MM.1S (cell line): ENCODE results near the gene SAMD5.

ENCODE experiments used
- DNase-seq: peaks from one replicate; pipeline ENCODE4 v3.0.0-alpha.2; 2015
- H2AFZ ChIP-seq: fragments of 300-600 bp; sonication (generic); 2 replicates; pipeline ENCODE4 v1.6.0; 2016; ENCODE audit warnings: antibody characterized with exemption, low read length
- H3F3A ChIP-seq: fragments of 300-600 bp; sonication (generic); 2 replicates; pipeline ENCODE4 v1.6.1; 2016; ENCODE audit warnings: mild to moderate bottlenecking, antibody characterized with exemption, low read length, moderate library complexity, mixed read lengths; ENCODE audit not compliant: insufficient read depth
- H3K27ac ChIP-seq: fragments of 300-600 bp; sonication (generic); 2 replicates; pipeline ENCODE4 v1.5.1; 2016; ENCODE audit warnings: mild to moderate bottlenecking, low read length
- H3K27me3 ChIP-seq: fragments of 300-600 bp; sonication (generic); replicated peaks from 2 replicates; pipeline ENCODE4 v1.6.0; 2016; ENCODE audit warnings: low read length; ENCODE audit not compliant: insufficient read depth
- H3K36me3 ChIP-seq: fragments of 300-600 bp; sonication (generic); replicated peaks from 2 replicates; pipeline ENCODE4 v1.6.1; 2016; ENCODE audit warnings: mild to moderate bottlenecking, low read length, mixed read lengths; ENCODE audit not compliant: insufficient read depth
- H3K4me1 ChIP-seq: fragments of 300-600 bp; sonication (generic); 2 replicates; pipeline ENCODE4 v1.6.1; 2016; ENCODE audit warnings: low read length, mixed read lengths
- H3K4me2 ChIP-seq: fragments of 300-600 bp; sonication (generic); 2 replicates; pipeline ENCODE4 v1.6.0; 2016; ENCODE audit warnings: low read depth, low read length
- H3K4me3 ChIP-seq: fragments of 300-600 bp; sonication (generic); 2 replicates; pipeline ENCODE4 v1.5.1; 2016; ENCODE audit warnings: low read length, mixed read lengths
- H3K79me2 ChIP-seq: fragments of 300-600 bp; sonication (generic); 2 replicates; pipeline ENCODE4 v1.6.1; 2016; ENCODE audit warnings: mixed run types, low read length, mixed read lengths
- H3K9ac ChIP-seq: fragments of 300-600 bp; sonication (generic); 2 replicates; pipeline ENCODE4 v1.6.1; 2016; ENCODE audit warnings: low read length, mixed read lengths
- H3K9me2 ChIP-seq: fragments of 300-600 bp; sonication (generic); replicated peaks from 2 replicates; pipeline ENCODE4 v1.6.1; 2016; ENCODE audit warnings: mild to moderate bottlenecking, low read length, mixed read lengths; ENCODE audit not compliant: insufficient read depth
- H3K9me3 ChIP-seq: fragments of 300-600 bp; sonication (generic); replicated peaks from 2 replicates; pipeline ENCODE4 v1.6.1; 2016; ENCODE audit warnings: mild to moderate bottlenecking, low read length, mixed read lengths; ENCODE audit not compliant: insufficient read depth
- H4K20me1 ChIP-seq: fragments of 300-600 bp; sonication (generic); 2 replicates; pipeline ENCODE4 v1.6.1; 2016; ENCODE audit warnings: mild to moderate bottlenecking, low read length, moderate library complexity, mixed read lengths; ENCODE audit not compliant: insufficient read depth
- CTCF ChIP-seq: fragments of 300-600 bp; sonication (generic); IDR thresholded peaks from 2 replicates; pipeline ENCODE4 v1.5.1; 2016; ENCODE audit warnings: antibody characterized with exemption, low read length, mixed read lengths
- EZH2 ChIP-seq: fragments of 300-600 bp; sonication (generic); optimal IDR thresholded peaks from 2 replicates; pipeline ENCODE3; 2017; ENCODE audit warnings: low read depth, mild to moderate bottlenecking, antibody characterized with exemption, low read length, mixed read lengths
- EZH2phosphoT487 ChIP-seq: fragments of 300-600 bp; sonication (generic); IDR thresholded peaks from 2 replicates; pipeline ENCODE4 v1.6.1; 2018; ENCODE audit warnings: antibody characterized with exemption, low read length

SAMD5 gene

DNA sequence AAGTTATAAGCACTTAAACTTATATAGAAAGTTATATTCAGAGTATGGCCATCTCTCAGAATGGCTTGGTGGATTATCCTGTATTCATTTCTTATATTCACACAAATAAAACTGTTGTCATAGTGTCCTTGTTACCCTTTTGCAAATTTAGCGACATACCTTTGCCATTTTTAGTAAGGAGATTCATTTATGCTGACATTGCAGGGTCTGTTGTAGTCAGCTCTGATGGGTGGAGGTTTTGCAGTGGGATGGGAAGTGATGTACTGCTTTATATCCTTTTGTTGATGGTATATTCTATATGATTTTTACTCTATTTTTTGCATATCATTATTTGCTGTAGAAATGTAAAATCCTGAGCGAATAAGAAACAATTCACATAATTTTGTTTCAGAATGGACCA is 35.9 kb downstream of the SAMD5 start:
- no peak overlapping the region for H3K4me2 ChIP-seq
- DNase-seq = no peak
- H3K79me2 ChIP-seq = no peaks in the 10 kb centered on the region
- no peaks in the 10 kb centered on the region for H3K27me3 ChIP-seq
- H3K27ac ChIP-seq = no peak overlapping the region
- TF ChIP-seq EZH2phosphoT487 (no peak), CTCF (no peak), EZH2 (no peak)
- H4K20me1 ChIP-seq = no peaks in the 10 kb centered on the region
- no peaks in the 10 kb centered on the region for H3K9me3 ChIP-seq
- H3K4me3 ChIP-seq = no peak overlapping the region
- H3K4me1 ChIP-seq = no peaks in the 10 kb centered on the region
- H3F3A ChIP-seq = no peaks in the 10 kb centered on the region
- H3K9ac ChIP-seq = no peak overlapping the region
- no peak overlapping the region for H2AFZ ChIP-seq
- H3K36me3 ChIP-seq = no peaks in the 10 kb centered on the region
- H3K9me2 ChIP-seq = no peaks in the 10 kb centered on the region

- Histone ChIP-seq H3K27ac (no peak overlapping the region), H3K9me3 (no peaks in the 10 kb centered on the region), H3K9me2 (no peaks in the 10 kb centered on the region), H3K4me3 (no peak overlapping the region), H2AFZ (no peak overlapping the region), H3K4me1 (no peaks in the 10 kb centered on the region), H3K27me3 (no peaks in the 10 kb centered on the region), H4K20me1 (no peaks in the 10 kb centered on the region), H3K4me2 (no peak overlapping the region), H3K36me3 (no peaks in the 10 kb centered on the region), H3K79me2 (no peaks in the 10 kb centered on the region), H3F3A (no peaks in the 10 kb centered on the region), H3K9ac (no peak overlapping the region)
- DNase-seq = no peak
- no peak for TF ChIP-seq EZH2phosphoT487
- no peak for TF ChIP-seq CTCF
- TF ChIP-seq EZH2 = no peak
Observed at GRCh38 chr6:147546501-147547368, 38.2 kb downstream of the SAMD5 start.

- H3K4me3 ChIP-seq = no peak overlapping the region
- H2AFZ ChIP-seq = no peak overlapping the region
- H3K79me2 ChIP-seq = no peaks in the 10 kb centered on the region
Observed at GRCh38 chr6:147547369-147547902, 38.9 kb downstream of the SAMD5 start.

More at GRCh38 chr6:147547369-147547902, 38.9 kb downstream of the SAMD5 start:
- Histone ChIP-seq H3K27me3 (no peaks in the 10 kb centered on the region), H4K20me1 (no peaks in the 10 kb centered on the region), H3K36me3 (no peaks in the 10 kb centered on the region), H3K27ac (no peak overlapping the region), H3F3A (no peaks in the 10 kb centered on the region), H3K4me2 (no peak overlapping the region), H3K9ac (no peak overlapping the region), H3K9me2 (no peaks in the 10 kb centered on the region), H3K9me3 (no peaks in the 10 kb centered on the region), H3K4me1 (no peaks in the 10 kb centered on the region)
- no peak for DNase-seq
- TF ChIP-seq EZH2phosphoT487 = no peak
- TF ChIP-seq CTCF = no peak
- no peak for TF ChIP-seq EZH2
